HepG2 (cell line): ENCODE results near the gene TMEM198. TPM values are rescaled to one million over a fixed set of nuclear protein-coding genes. Genes with fewer than 3 reads are reported as not detected.
A peak's percentile ranks its signal among the peaks of the same experiment; 100 is the strongest.

Experiments
- CHCHD3 ChIP-seq: sonication (generic); formaldehyde crosslinking; IDR thresholded peaks from 2 replicates; pipeline ENCODE4 v1.8.0; 2022; ENCODE audit warnings: mild to moderate bottlenecking, missing genetic modification reagents, moderate library complexity
- FOXO1 ChIP-seq: sonication (generic); formaldehyde crosslinking; IDR thresholded peaks from 2 replicates; pipeline ENCODE4 v1.4.0; 2020; ENCODE audit warnings: missing genetic modification reagents
- HHEX ChIP-seq: IDR thresholded peaks from 2 replicates; pipeline ENCODE4 v1.6.1; 2016; ENCODE audit warnings: control low read depth
- KLF13 ChIP-seq: sonication (generic); formaldehyde crosslinking; IDR thresholded peaks from 2 replicates; pipeline ENCODE4 v1.4.0; 2020; ENCODE audit warnings: mild to moderate bottlenecking, missing genetic modification reagents
- MED1 ChIP-seq: sonication (generic); formaldehyde crosslinking; IDR thresholded peaks from 2 replicates; pipeline ENCODE4 v1.4.0; 2020; ENCODE audit warnings: missing genetic modification reagents
- MED8 ChIP-seq: sonication (generic); formaldehyde crosslinking; IDR thresholded peaks from 2 replicates; pipeline ENCODE4 v1.8.1; 2023; ENCODE audit warnings: mild to moderate bottlenecking, missing genetic modification reagents; ENCODE audit not compliant: insufficient replicate concordance
- TAF1 ChIP-seq: sonication (generic); formaldehyde crosslinking; IDR thresholded peaks from 2 replicates; pipeline ENCODE4 v1.4.0; 2020; ENCODE audit warnings: missing genetic modification reagents
- TARDBP ChIP-seq: sonication (generic); formaldehyde crosslinking; IDR thresholded peaks from 2 replicates; pipeline ENCODE4 v1.8.0; 2022; ENCODE audit warnings: mild to moderate bottlenecking, missing genetic modification reagents
- ZBTB1 ChIP-seq: sonication (generic); formaldehyde crosslinking; IDR thresholded peaks from 2 replicates; pipeline ENCODE4 v1.4.0; 2020; ENCODE audit warnings: missing genetic modification reagents, borderline replicate concordance
- ZKSCAN8 ChIP-seq: IDR thresholded peaks from 2 replicates; pipeline ENCODE4 v1.6.1; 2016; ENCODE audit warnings: borderline replicate concordance, missing genetic modification reagents, missing compliant biosample characterization
- ZNF839 ChIP-seq: sonication (generic); formaldehyde crosslinking; IDR thresholded peaks from 2 replicates; pipeline ENCODE4 v1.4.0; 2020; ENCODE audit warnings: missing genetic modification reagents, mild to moderate bottlenecking, borderline replicate concordance
- polyA plus RNA-seq, 8 experiments: library from polyadenylated mRNA; depleted of rRNA in 3 of 8; stranded (reverse) in 7 of 8; unstranded in 1 of 8; fragments of >200 nt; fragmentation: Illumina TruSeq in 4 of 8; extraction: Trizol in 4 of 8; gene quantifications; 2 replicates each; pipeline versions ENCODE4 v1.2.1 to v1.2.3, GENCODE V29; 2011 to 2016; ENCODE audit warnings: low read depth in 4 of 8, missing spikeins in 1 of 8, mixed read lengths in 1 of 8; ENCODE audit not compliant: insufficient read depth in 1 of 8
- total RNA-seq, 5 experiments: library from RNA; depleted of rRNA; stranded (reverse); fragments of >200 nt; fragmentation: Illumina TruSeq; extraction: Trizol; gene quantifications; 2 replicates each; pipeline ENCODE4 v1.2.3, GENCODE V29; 2016; ENCODE audit warnings: low read depth in 1 of 5
- TF ChIP-seq, protein P1 (sequence below): sonication (generic); formaldehyde crosslinking; IDR thresholded peaks from 2 replicates; pipeline ENCODE4 v1.8.0; 2022; ENCODE audit warnings: missing genetic modification reagents, mild to moderate bottlenecking, moderate library complexity, borderline replicate concordance
- TF ChIP-seq, protein P2 (sequence below), 2 experiments: fragments of 450-650 bp in 1 of 2; sonication (generic) in 1 of 2; formaldehyde crosslinking in 1 of 2; IDR thresholded peaks; 2 replicates each; pipeline versions ENCODE4 v1.6.1 to v1.8.0; 2016 to 2022; ENCODE audit warnings: antibody characterized with exemption in 1 of 2, mild to moderate bottlenecking in 1 of 2, missing genetic modification reagents in 1 of 2
- TF ChIP-seq, protein P3 (sequence below): fragments of 450-650 bp; IDR thresholded peaks from 2 replicates; pipeline ENCODE4 v1.6.1; 2017; ENCODE audit warnings: mild to moderate bottlenecking

TMEM198 gene
- total and polyA plus RNA-seq, 2 of the 13 experiments (the other 11 are each of a cell fraction or from before 2014, with no cell fraction given), result 17.3 to 23.5 TPM

DNA sequence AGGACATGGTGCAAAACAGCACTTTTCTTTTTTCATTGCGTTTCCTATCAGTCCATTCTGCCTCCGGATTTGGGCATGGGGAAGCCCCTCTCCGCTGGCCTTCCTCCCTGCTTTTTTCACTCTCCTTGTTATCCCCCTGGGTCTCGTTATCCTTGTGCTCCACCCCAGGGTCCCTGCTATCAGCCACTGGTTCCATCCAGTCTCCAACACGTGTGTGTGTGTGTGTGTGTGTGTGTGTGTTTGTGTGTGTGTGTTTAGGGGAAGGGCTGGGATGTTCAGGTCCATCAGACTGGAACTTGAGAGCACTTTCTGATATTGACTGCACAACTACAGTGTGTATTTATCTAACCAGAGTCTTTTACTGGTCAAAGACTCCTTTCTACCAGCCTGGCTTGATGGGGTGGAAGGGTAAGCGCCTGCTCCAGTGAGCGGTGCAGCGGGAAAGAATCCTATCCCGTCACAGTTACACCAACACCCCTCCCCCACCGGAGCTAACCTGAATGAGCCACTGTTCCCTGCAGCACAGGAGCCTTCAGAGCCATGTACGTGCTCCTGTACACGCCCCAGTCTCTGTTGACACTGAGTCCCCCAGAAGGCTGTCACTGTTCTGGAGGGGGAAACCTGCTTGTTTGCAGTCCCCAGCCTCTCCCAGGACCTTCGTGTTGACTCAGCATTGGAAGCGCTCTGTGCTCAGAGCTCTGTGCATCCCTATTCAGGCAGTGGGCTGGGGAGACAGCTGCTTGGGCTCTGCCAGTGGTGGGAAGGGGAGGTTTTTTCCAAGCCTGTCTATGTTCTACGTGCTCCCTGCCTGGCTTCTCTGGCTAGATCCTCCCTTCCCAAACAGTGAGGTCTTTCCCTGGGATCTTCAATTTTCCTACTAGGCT is 32.9 kb downstream of the TMEM198 start (continued):
- TF ChIP-seq, protein P1, sequence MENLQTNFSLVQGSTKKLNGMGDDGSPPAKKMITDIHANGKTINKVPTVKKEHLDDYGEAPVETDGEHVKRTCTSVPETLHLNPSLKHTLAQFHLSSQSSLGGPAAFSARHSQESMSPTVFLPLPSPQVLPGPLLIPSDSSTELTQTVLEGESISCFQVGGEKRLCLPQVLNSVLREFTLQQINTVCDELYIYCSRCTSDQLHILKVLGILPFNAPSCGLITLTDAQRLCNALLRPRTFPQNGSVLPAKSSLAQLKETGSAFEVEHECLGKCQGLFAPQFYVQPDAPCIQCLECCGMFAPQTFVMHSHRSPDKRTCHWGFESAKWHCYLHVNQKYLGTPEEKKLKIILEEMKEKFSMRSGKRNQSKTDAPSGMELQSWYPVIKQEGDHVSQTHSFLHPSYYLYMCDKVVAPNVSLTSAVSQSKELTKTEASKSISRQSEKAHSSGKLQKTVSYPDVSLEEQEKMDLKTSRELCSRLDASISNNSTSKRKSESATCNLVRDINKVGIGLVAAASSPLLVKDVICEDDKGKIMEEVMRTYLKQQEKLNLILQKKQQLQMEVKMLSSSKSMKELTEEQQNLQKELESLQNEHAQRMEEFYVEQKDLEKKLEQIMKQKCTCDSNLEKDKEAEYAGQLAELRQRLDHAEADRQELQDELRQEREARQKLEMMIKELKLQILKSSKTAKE (CRISPR knock-in tag), result peak; percentile 94
- TF ChIP-seq HHEX (CRISPR knock-in tag), result no peak
- no peak for TF ChIP-seq ZBTB1 (CRISPR knock-in tag)
- TF ChIP-seq ZKSCAN8 (CRISPR knock-in tag), result peak; percentile 96
- TF ChIP-seq ZNF839 (CRISPR knock-in tag), result peak; percentile 20; the same call in 1 of the 2 replicates
- peak; percentile 71 for TF ChIP-seq TAF1 (CRISPR knock-in tag)
- peak; percentile 97 for TF ChIP-seq FOXO1 (CRISPR knock-in tag)
- peak; percentile 95 for TF ChIP-seq MED8
- TF ChIP-seq, protein P2, sequence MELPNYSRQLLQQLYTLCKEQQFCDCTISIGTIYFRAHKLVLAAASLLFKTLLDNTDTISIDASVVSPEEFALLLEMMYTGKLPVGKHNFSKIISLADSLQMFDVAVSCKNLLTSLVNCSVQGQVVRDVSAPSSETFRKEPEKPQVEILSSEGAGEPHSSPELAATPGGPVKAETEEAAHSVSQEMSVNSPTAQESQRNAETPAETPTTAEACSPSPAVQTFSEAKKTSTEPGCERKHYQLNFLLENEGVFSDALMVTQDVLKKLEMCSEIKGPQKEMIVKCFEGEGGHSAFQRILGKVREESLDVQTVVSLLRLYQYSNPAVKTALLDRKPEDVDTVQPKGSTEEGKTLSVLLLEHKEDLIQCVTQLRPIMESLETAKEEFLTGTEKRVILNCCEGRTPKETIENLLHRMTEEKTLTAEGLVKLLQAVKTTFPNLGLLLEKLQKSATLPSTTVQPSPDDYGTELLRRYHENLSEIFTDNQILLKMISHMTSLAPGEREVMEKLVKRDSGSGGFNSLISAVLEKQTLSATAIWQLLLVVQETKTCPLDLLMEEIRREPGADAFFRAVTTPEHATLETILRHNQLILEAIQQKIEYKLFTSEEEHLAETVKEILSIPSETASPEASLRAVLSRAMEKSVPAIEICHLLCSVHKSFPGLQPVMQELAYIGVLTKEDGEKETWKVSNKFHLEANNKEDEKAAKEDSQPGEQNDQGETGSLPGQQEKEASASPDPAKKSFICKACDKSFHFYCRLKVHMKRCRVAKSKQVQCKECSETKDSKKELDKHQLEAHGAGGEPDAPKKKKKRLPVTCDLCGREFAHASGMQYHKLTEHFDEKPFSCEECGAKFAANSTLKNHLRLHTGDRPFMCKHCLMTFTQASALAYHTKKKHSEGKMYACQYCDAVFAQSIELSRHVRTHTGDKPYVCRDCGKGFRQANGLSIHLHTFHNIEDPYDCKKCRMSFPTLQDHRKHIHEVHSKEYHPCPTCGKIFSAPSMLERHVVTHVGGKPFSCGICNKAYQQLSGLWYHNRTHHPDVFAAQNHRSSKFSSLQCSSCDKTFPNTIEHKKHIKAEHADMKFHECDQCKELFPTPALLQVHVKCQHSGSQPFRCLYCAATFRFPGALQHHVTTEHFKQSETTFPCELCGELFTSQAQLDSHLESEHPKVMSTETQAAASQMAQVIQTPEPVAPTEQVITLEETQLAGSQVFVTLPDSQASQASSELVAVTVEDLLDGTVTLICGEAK (IDR thresholded peaks at IDR 0.05), result no peak
- TF ChIP-seq, protein P2 (CRISPR knock-in tag; IDR thresholded peaks at IDR 0.05), result peak; percentile 84; the same call in 1 of the 2 replicates
- TF ChIP-seq, protein P3, sequence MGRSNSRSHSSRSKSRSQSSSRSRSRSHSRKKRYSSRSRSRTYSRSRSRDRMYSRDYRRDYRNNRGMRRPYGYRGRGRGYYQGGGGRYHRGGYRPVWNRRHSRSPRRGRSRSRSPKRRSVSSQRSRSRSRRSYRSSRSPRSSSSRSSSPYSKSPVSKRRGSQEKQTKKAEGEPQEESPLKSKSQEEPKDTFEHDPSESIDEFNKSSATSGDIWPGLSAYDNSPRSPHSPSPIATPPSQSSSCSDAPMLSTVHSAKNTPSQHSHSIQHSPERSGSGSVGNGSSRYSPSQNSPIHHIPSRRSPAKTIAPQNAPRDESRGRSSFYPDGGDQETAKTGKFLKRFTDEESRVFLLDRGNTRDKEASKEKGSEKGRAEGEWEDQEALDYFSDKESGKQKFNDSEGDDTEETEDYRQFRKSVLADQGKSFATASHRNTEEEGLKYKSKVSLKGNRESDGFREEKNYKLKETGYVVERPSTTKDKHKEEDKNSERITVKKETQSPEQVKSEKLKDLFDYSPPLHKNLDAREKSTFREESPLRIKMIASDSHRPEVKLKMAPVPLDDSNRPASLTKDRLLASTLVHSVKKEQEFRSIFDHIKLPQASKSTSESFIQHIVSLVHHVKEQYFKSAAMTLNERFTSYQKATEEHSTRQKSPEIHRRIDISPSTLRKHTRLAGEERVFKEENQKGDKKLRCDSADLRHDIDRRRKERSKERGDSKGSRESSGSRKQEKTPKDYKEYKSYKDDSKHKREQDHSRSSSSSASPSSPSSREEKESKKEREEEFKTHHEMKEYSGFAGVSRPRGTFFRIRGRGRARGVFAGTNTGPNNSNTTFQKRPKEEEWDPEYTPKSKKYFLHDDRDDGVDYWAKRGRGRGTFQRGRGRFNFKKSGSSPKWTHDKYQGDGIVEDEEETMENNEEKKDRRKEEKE, result no peak
- no peak for TF ChIP-seq KLF13 (CRISPR knock-in tag)
- peak; percentile 99 for TF ChIP-seq MED1 (CRISPR knock-in tag)
- TF ChIP-seq CHCHD3 (CRISPR knock-in tag), result 0 out of 2 replicates have a peak, but pooled peaks have one; percentile 25
- TF ChIP-seq TARDBP (CRISPR knock-in tag), result peak; percentile 99
